Naive thymus-derived CD8-positive, alpha-beta T cell (primary cell): ENCODE results near the gene ZNF467. TPM values are rescaled to one million over a fixed set of nuclear protein-coding genes. Genes with fewer than 3 reads are reported as not detected.
A peak's percentile ranks its signal among the peaks of the same experiment; 100 is the strongest.

ENCODE experiments used
- ATAC-seq, 2 donors: fragments of 150-1000 bp; cut with Tn5 transposase in 1 of 2; sonication (Bioruptor Pico), chemical (Tn5 transposase) in 1 of 2; 1 replicate in 1 of 2; 2 replicates in 1 of 2; pipeline ENCODE4 v1.10.0; 2021; ENCODE audit warnings: mild to moderate bottlenecking in 2 of 2, moderate library complexity in 2 of 2
- POLR2A ChIA-PET: fragments of 350-600 bp; sonication (Branson Sonifier 250); formaldehyde crosslinking; loops from one replicate; lab custom pipeline; 2021; ENCODE audit warnings: antibody characterized with exemption; lab: Charles Lee
- DNase-seq, 10 donors: peaks; one replicate each; pipeline versions ENCODE4 v3.0.0 to v3.0.0-alpha.2; 2020 to 2022
- H3K27ac Mint-ChIP-seq, 10 donors: one replicate each; pipeline ENCODE4 v1.8.0; 2020 to 2022; ENCODE audit warnings: mild to moderate bottlenecking in 10 of 10, mixed read lengths in 10 of 10, moderate library complexity in 4 of 10, inconsistent platforms in 1 of 10
- H3K27me3 Mint-ChIP-seq, 5 donors: one replicate each; pipeline ENCODE4 v1.8.0; 2021 to 2022; ENCODE audit warnings: mixed read lengths in 5 of 5
- H3K36me3 Mint-ChIP-seq, 3 donors: one replicate each; pipeline ENCODE4 v1.8.0; 2020 to 2022; ENCODE audit warnings: mixed read lengths in 3 of 3, mild to moderate bottlenecking in 2 of 3, inconsistent platforms in 1 of 3
- H3K4me1 Mint-ChIP-seq, 4 donors: one replicate each; pipeline ENCODE4 v1.8.0; 2021 to 2022; ENCODE audit warnings: mixed read lengths in 4 of 4
- H3K4me3 Mint-ChIP-seq, 10 donors: one replicate each; pipeline ENCODE4 v1.8.0; 2020 to 2022; ENCODE audit warnings: mild to moderate bottlenecking in 10 of 10, mixed read lengths in 10 of 10, moderate library complexity in 6 of 10, inconsistent platforms in 1 of 10
- H3K9me3 Mint-ChIP-seq, 9 donors: one replicate each; pipeline ENCODE4 v1.8.0; 2020 to 2022; ENCODE audit warnings: mixed read lengths in 9 of 9, mild to moderate bottlenecking in 3 of 9, inconsistent platforms in 1 of 9, moderate library complexity in 1 of 9
- polyA plus RNA-seq, 3 donors: library from polyadenylated mRNA; unstranded; fragments of 300-500 nt; fragmentation: Illumina TruSeq; gene quantifications; one replicate each; pipeline ENCODE4 v1.2.3, GENCODE V29; 2021
- total RNA-seq, 8 experiments: library from RNA in 2 of 8; stranded (reverse) in 2 of 8; gene quantifications; one replicate each; pipeline ENCODE4 v1.2.3 and lab custom pipeline; 2021 to 2026

Gene ZNF467
- total and polyA plus RNA-seq, 5 experiments from 2014 or later = 0.88 to 4.8 (median 2.4) TPM

DNA sequence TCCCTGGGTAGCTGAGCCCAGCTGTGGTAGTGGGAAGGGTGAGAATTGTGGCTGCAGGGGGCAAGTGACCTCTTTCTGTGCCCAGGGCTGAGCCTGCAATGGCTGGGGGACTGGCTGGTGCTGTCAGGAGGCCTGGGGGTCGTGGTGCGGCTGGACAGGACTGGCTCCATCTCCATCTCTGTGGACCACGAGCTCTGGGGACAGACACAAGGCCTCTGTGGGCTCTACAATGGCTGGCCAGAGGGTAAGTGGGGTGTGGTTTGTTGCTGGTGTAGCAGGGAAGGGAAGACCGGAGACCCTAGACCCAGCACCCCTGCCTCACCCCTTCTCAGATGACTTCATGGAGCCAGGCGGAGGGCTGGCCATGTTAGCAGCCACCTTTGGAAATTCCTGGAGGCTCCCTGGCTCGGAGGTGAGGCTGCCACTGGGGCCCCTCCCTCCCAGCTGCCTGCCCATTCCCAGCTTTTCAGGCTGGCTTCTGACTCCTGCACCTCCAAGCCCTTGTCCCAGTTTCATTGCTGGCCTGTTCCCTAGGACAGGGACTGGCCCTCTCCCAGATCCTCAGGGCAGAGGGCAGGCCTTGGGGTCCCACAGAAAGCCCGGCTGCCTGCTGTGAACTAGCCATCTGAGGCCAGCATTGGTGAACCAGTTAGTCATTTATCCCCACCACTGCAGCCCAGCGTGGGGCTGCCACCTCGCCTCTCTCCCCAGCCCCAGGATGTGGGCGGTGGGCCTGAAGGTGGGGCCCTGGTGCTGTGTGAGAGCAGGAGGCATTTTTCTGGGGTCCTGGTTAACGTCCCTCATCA, 5.5 kb upstream of the ZNF467 start:
- H3K36me3 Mint-ChIP-seq = no peaks in the 10 kb centered on the region
- no peak for ATAC-seq
- POLR2A ChIA-PET = no interaction called here
- no peak for DNase-seq
- H3K9me3 Mint-ChIP-seq = no peaks in the 10 kb centered on the region
- no peaks in the 10 kb centered on the region for H3K27me3 Mint-ChIP-seq
- no peak overlapping the region for H3K4me3 Mint-ChIP-seq
- H3K27ac Mint-ChIP-seq = peak overlapping the region in 1 of 10 donors; percentile 12
- H3K4me1 Mint-ChIP-seq = peaks cover 5 to 10% (median 10%) of the 10 kb centered on the region in 4 donors

DNA sequence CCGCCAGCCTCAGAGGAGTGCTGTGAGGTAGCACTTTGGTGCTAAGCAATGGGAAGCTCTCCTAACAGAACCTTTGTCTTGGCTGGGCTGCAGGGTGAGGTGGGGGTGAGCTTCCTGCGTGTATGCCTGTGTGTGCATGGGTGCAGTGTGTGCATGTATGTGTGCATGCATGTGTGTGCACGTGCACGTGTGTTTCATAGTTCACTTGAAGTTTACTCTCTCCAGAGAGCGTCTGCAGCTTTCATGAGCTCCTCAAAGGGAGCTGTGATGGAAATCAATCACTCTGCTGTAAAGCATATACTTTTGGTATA, 4.9 kb upstream of the ZNF467 start:
- ATAC-seq (no peak), DNase-seq (no peak)
- H3K4me3 Mint-ChIP-seq = no peak overlapping the region
- H3K27ac Mint-ChIP-seq = no peak overlapping the region
- POLR2A ChIA-PET = no interaction called here
- no peaks in the 10 kb centered on the region for H3K27me3 Mint-ChIP-seq
- H3K36me3 Mint-ChIP-seq = no peaks in the 10 kb centered on the region
- H3K4me1 Mint-ChIP-seq = peaks cover 5 to 10% (median 10%) of the 10 kb centered on the region in 4 donors
- H3K9me3 Mint-ChIP-seq = no peaks in the 10 kb centered on the region

DNA sequence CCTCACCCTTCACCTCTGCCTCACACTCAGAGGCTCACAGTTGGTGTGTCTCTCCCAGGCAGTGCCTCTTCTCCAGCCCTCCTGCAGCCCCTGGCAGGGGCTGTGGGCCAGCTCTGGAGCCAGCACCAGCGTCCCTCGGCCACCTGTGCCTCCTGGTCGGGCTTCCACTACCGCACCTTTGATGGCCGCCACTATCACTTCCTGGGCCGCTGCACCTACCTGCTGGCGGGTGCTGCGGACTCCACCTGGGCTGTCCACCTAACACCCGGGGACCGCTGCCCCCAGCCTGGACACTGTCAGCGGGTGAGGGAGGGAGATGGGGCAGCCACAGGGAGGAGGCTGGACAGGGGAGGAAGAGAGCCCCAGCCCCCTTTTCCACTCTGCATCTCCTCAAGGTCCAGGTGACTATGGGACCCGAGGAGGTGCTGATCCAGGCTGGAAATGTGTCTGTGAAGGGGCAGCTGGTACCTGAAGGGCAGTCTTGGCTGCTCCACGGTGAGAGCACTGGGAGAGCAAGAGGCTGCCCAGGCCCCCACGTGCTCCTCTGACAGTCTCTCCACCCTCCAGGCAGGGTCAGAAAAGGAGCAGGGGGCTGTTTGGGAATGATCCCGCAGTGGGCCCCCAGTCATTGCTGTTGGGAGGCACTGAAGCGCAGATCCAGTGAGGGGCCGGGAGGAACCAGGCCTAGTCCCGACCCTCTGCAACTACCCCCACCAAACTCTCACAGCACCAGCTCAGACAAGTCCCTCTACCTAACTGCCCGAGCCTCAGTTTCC, 4.4 kb upstream of the ZNF467 start:
- Mint-ChIP-seq H3K27ac (no peak overlapping the region), H3K27me3 (no peaks in the 10 kb centered on the region), H3K36me3 (no peaks in the 10 kb centered on the region), H3K4me1 (peaks cover 5 to 12% (median 10%) of the 10 kb centered on the region in 4 donors), H3K9me3 (no peaks in the 10 kb centered on the region), H3K4me3 (no peak overlapping the region)
- DNase-seq (no peak), ATAC-seq (no peak)
- POLR2A ChIA-PET = interaction anchor here (0.5 kb wide), 1 partner anchor 627 kb away, joined by 3 read pairs; a partner anchor contains a TSS

GRCh38 chr7:149776848-149777407, 3.5 kb upstream of the ZNF467 start:
- Mint-ChIP-seq H3K36me3 (no peaks in the 10 kb centered on the region), H3K27ac (no peak overlapping the region), H3K27me3 (no peaks in the 10 kb centered on the region), H3K9me3 (no peaks in the 10 kb centered on the region), H3K4me1 (peaks cover 5 to 12% (median 10%) of the 10 kb centered on the region in 4 donors), H3K4me3 (no peak overlapping the region)
- no peak for DNase-seq
- no peak for ATAC-seq
- POLR2A ChIA-PET = interaction anchor here (0.5 kb wide), 1 partner anchor 628 kb away, joined by 3 read pairs; a partner anchor contains a TSS

GRCh38 chr7:149776289-149776688, 2.9 kb upstream of the ZNF467 start:
- Mint-ChIP-seq H3K27ac (peak overlapping the region in 1 of 10 donors; percentile 69), H3K27me3 (no peaks in the 10 kb centered on the region), H3K9me3 (no peaks in the 10 kb centered on the region), H3K4me3 (peak overlapping the region in 1 of 10 donors; percentile 6), H3K36me3 (no peaks in the 10 kb centered on the region), H3K4me1 (peaks cover 5 to 12% (median 7%) of the 10 kb centered on the region in 4 donors)
- DNase-seq (no peak), ATAC-seq (no peak)
- POLR2A ChIA-PET = interaction anchor here (0.6 kb wide), 1 partner anchor 487 kb away, joined by 3 read pairs; no protein-coding TSS in a partner anchor

DNA sequence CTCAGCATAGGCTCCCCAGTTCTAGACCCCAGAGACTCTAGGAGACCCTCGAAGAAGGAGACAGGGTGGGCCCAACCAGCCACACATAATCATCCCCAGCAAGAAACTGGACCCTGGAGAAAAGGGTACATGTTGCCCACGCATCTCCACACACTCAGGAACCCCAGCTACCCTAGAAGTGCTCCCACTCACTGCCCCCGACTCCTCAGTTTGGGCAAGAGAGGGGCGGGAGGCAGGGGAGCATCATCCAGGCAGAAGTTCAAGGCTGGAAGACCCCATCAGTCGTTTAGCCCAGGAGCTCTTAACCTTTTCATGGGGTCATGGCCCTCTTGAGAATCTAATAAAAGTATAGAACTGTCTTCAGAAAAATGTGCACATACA, 1.8 kb upstream of the ZNF467 start:
- ATAC-seq (no peak), DNase-seq (no peak)
- Mint-ChIP-seq H3K9me3 (no peaks in the 10 kb centered on the region), H3K4me1 (peaks cover 5 to 20% (median 11%) of the 10 kb centered on the region in 4 donors), H3K36me3 (no peaks in the 10 kb centered on the region), H3K27me3 (no peaks in the 10 kb centered on the region), H3K4me3 (peak overlapping the region in 8 of 10 donors; percentile 11 to 57 (median 26)), H3K27ac (peak overlapping the region in 4 of 10 donors; percentile 8 to 56 (median 51))
- POLR2A ChIA-PET = interaction anchor here (0.8 kb wide), 1 partner anchor 86 kb away, joined by 4 read pairs; no protein-coding TSS in a partner anchor

DNA sequence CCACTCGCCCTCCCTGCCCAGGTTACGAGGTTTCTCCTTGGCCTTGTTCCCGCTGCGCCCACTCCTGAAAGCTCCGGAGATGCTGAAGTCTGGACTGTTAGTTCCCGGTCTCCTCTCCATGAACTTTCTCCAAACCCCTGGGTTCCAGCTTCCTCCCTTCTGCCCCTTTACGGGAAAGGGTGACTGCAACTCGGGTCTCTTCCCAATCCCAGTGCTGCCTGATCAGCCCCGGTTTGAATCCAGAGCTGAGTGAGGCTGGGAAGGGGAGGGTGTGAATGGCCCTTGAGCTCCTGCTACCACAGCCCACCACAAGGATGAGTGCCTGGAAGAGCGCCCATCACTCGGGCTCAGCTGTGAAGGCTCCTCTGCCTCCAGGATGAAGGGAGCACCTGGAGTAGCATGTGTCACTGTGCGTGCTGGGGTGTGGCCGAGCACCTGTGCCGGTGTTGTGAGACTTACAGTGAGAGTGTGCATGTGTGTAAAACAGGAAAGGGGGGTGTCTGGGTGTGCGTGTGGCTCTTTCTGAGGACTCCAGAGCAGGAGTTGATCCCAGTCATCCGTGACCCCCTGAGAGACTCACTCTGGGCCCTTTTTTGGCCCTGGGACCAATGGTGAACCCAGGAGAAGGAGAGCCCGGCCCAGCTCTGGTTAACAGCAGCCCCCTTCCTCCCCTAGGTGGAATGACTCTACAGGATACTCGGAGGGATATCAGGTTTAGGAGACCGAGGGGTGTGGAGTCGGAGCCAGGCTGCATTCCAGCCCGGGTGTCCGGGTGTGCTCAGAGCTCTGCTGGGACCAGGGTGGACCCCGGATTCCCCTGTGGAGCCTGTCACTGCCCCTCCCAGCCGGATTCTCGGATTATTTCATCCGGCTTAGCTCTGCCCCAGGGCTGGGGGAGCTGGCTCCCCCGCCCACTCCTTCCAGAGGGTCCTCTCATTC, 1.1 kb upstream of the ZNF467 start:
- Mint-ChIP-seq H3K36me3 (no peaks in the 10 kb centered on the region), H3K27ac (peak overlapping the region in 5 of 10 donors; percentile 4 to 81 (median 25)), H3K27me3 (no peaks in the 10 kb centered on the region), H3K9me3 (no peaks in the 10 kb centered on the region), H3K4me3 (peak overlapping the region; percentile 59 to 87 (median 67)), H3K4me1 (peaks cover 5 to 20% (median 12%) of the 10 kb centered on the region in 4 donors)
- POLR2A ChIA-PET = interaction anchor here (0.8 kb wide), 1 partner anchor 87 kb away, joined by 4 read pairs; no protein-coding TSS in a partner anchor
- DNase-seq (no peak), ATAC-seq (no peak)

- peak overlapping the region in 3 of 10 donors; percentile 29 to 41 (median 34) for H3K27ac Mint-ChIP-seq
- H3K4me1 Mint-ChIP-seq = peaks cover 5 to 20% (median 13%) of the 10 kb centered on the region in 4 donors
- H3K36me3 Mint-ChIP-seq = peaks cover 0 to 6% (median 0%) of the 10 kb centered on the region in 3 donors
- H3K9me3 Mint-ChIP-seq = no peaks in the 10 kb centered on the region
- H3K4me3 Mint-ChIP-seq = peak overlapping the region; percentile 77 to 91 (median 86)
- POLR2A ChIA-PET = interaction anchor here (0.6 to 1.1 kb wide), 5 partner anchors 26 to 638 kb away, joined by 3 to 4 read pairs (median 3); no protein-coding TSS in a partner anchor
- DNase-seq (peak in 9 of 10 donors; percentile 23 to 74 (median 36)), ATAC-seq (peak; percentile 34 to 37)
- no peaks in the 10 kb centered on the region for H3K27me3 Mint-ChIP-seq
Measured at GRCh38 chr7:149772956-149773434, 393 bp downstream of the ZNF467 start.

DNA sequence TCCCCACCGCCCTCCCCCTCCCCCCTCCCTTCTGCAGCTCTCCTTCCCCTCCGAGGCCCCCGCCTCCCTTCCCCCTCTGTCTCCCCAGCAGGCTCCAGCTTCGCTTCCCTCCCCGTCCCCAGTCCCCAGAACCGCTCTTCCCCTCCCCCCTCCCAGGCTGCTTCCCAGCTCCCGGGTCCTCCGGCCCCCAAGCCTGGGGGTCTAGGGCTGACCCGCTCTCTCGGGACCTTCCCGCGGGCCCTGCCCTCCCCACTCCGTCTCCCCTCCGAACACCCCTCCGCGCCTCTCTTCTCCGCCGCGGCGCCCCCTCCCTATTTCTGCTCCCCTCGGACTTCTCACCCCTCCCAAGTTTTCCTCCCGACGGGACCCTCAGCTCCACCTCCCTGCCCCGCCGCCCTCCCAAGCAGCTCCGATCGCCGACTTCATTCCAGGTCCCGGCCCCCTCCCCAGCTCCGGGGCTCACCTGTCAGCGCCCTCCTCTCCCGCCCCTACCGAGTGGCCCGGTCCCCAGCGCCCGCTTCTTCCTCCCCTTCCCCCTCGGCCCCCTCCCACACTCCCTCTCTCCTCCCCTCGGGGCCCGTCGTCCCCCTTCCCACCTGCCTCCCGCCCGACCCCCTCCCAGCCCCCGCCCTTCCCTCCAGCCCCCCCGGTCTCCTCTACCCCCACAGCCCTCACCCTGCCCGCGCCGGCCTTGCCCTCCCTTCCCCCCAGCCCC, 990 bp downstream of the ZNF467 start:
- peak in 1 of 2 donors; percentile 1 for ATAC-seq
- Mint-ChIP-seq H3K4me1 (peaks cover 5 to 20% (median 13%) of the 10 kb centered on the region in 4 donors), H3K27ac (no peak overlapping the region), H3K9me3 (no peaks in the 10 kb centered on the region), H3K4me3 (peak overlapping the region; percentile 49 to 88 (median 73)), H3K27me3 (no peaks in the 10 kb centered on the region), H3K36me3 (peaks cover 0 to 10% (median 0%) of the 10 kb centered on the region in 3 donors)
- DNase-seq = peak in 2 of 10 donors; percentile 24 to 68
- POLR2A ChIA-PET = interaction anchor here (0.6 to 1.1 kb wide), 5 partner anchors 26 to 637 kb away, joined by 3 read pairs; no protein-coding TSS in a partner anchor

GRCh38 chr7:149771720-149772240, 1.6 kb downstream of the ZNF467 start:
- Mint-ChIP-seq H3K4me3 (peak overlapping the region; percentile 68 to 88 (median 76)), H3K9me3 (no peaks in the 10 kb centered on the region), H3K36me3 (peaks cover 0 to 10% (median 0%) of the 10 kb centered on the region in 3 donors), H3K27me3 (no peaks in the 10 kb centered on the region), H3K27ac (peak overlapping the region in 2 of 10 donors; percentile 44 to 87), H3K4me1 (peaks cover 5 to 20% (median 13%) of the 10 kb centered on the region in 4 donors)
- POLR2A ChIA-PET = interaction anchor here (0.5 to 1.0 kb wide), 2 partner anchors 147 to 150 kb away, joined by 3 read pairs; no protein-coding TSS in a partner anchor
- DNase-seq (peak; percentile 70 to 91 (median 82)), ATAC-seq (peak; percentile 86 to 88)
